Measurements from ENCODE around the gene TRAPPC2.

- TF ChIP-seq POLR2AphosphoS5 (IDR thresholded peaks at IDR 0.05; ENCODE audit: low read depth, low read length) (no peak), CTCF (IDR thresholded peaks at IDR 0.05) (no peak)
These were observed 38.8 kb downstream of the TRAPPC2 start for GRCh38 chrX:13695601-13696115.

Data from Panc1 (cell line).